WTC11 (cell line): ENCODE data around the gene SMARCB1. TPM values are rescaled to one million over a fixed set of nuclear protein-coding genes. Genes with fewer than 3 reads are reported as not detected.

Source experiments
- ATAC-seq: fragments of 200-7000 bp; cut with Tn5 transposase; 2 replicates; pipeline ENCODE4 v1.10.0; 2021; ENCODE audit warnings: mild to moderate bottlenecking, moderate library complexity
- CTCF ChIA-PET: fragments of 300-600 bp; sonication (Branson Sonifier 250); formaldehyde crosslinking; loops from one replicate; lab custom pipeline; 2021; ENCODE audit warnings: antibody characterized with exemption; lab: Charles Lee
- POLR2A ChIA-PET: fragments of 350-600 bp; sonication (Branson Sonifier 250); formaldehyde crosslinking; loops from one replicate; lab custom pipeline; 2021; ENCODE audit warnings: antibody characterized with exemption; lab: Charles Lee
- DNase-seq: peaks from one replicate; pipeline ENCODE4 v3.0.0; 2021; ENCODE audit warnings: low spot score
- H3K27ac Mint-ChIP-seq: 2 replicates; pipeline ENCODE4 v1.8.0; 2021; ENCODE audit warnings: mixed read lengths
- H3K27me3 Mint-ChIP-seq: 2 replicates; pipeline ENCODE4 v1.8.0; 2021; ENCODE audit warnings: low read depth, mild to moderate bottlenecking, moderate library complexity, mixed read lengths
- H3K36me3 Mint-ChIP-seq: 2 replicates; pipeline ENCODE4 v1.8.0; 2021; ENCODE audit warnings: mixed read lengths
- H3K4me1 Mint-ChIP-seq: 2 replicates; pipeline ENCODE4 v1.8.0; 2022; ENCODE audit warnings: mixed read lengths
- H3K4me3 Mint-ChIP-seq: 2 replicates; pipeline ENCODE4 v1.8.0; 2021; ENCODE audit warnings: mild to moderate bottlenecking, moderate library complexity, mixed read lengths
- H3K9me3 Mint-ChIP-seq: 2 replicates; pipeline ENCODE4 v1.8.0; 2021; ENCODE audit warnings: mixed read lengths
- ATF1 ChIP-seq: sonication (generic); formaldehyde crosslinking; IDR thresholded peaks from 2 replicates; pipeline ENCODE4 v1.8.1; 2023; ENCODE audit warnings: mild to moderate bottlenecking, moderate library complexity, missing genetic modification reagents
- CBFB ChIP-seq: sonication (generic); formaldehyde crosslinking; IDR thresholded peaks from 2 replicates; pipeline ENCODE4 v1.8.1; 2022; ENCODE audit warnings: mild to moderate bottlenecking, low read depth, missing genetic modification reagents
- FOXK1 ChIP-seq: sonication (generic); formaldehyde crosslinking; IDR thresholded peaks from 2 replicates; pipeline ENCODE4 v1.8.0; 2022; ENCODE audit warnings: mild to moderate bottlenecking, moderate library complexity, missing genetic modification reagents
- GTF2I ChIP-seq: fragments of 250-450 bp; sonication (Bioruptor Pico); conservative IDR thresholded peaks from 2 replicates; pipeline ENCODE4 v1.4.0; 2021; ENCODE audit warnings: mild to moderate bottlenecking
- JUN ChIP-seq: sonication (generic); formaldehyde crosslinking; IDR thresholded peaks from 2 replicates; pipeline ENCODE4 v1.8.0; 2023; ENCODE audit warnings: mild to moderate bottlenecking, missing genetic modification reagents
- MXD4 ChIP-seq: fragments of 250-450 bp; sonication (Bioruptor Pico); IDR thresholded peaks from 2 replicates; pipeline ENCODE4 v1.8.0; 2021; ENCODE audit warnings: mild to moderate bottlenecking, moderate library complexity, borderline replicate concordance
- NFE2L1 ChIP-seq: sonication (generic); formaldehyde crosslinking; IDR thresholded peaks from 2 replicates; pipeline ENCODE4 v1.8.1; 2023; ENCODE audit warnings: missing genetic modification reagents
- NR1H2 ChIP-seq: sonication (generic); formaldehyde crosslinking; IDR thresholded peaks from 2 replicates; pipeline ENCODE4 v1.9.0; 2021; ENCODE audit warnings: mild to moderate bottlenecking, moderate library complexity, missing genetic modification reagents
- RORB ChIP-seq: fragments of 250-450 bp; sonication (Bioruptor Pico); IDR thresholded peaks from 2 replicates; pipeline ENCODE4 v1.9.0; 2021; ENCODE audit warnings: mild to moderate bottlenecking
- TEAD4 ChIP-seq: sonication (generic); formaldehyde crosslinking; IDR thresholded peaks from 2 replicates; pipeline ENCODE4 v1.8.0; 2022; ENCODE audit warnings: mild to moderate bottlenecking, missing genetic modification reagents
- total RNA-seq: library from RNA; stranded (reverse); gene quantifications from 3 replicates; pipeline ENCODE4 v1.2.3, GENCODE V29; 2021
- TF ChIP-seq, protein P1 (sequence below): fragments of 250-450 bp; sonication (Bioruptor Pico); conservative IDR thresholded peaks from 2 replicates; pipeline ENCODE4 v1.9.0; 2021; ENCODE audit warnings: mild to moderate bottlenecking
- TF ChIP-seq, protein P2 (sequence below): sonication (generic); formaldehyde crosslinking; IDR thresholded peaks from 2 replicates; pipeline ENCODE4 v1.8.0; 2023; ENCODE audit warnings: missing genetic modification reagents
- TF ChIP-seq, protein P3 (sequence below): sonication (generic); formaldehyde crosslinking; IDR thresholded peaks from 2 replicates; pipeline ENCODE4 v1.8.1; 2023; ENCODE audit warnings: mild to moderate bottlenecking, missing genetic modification reagents
- TF ChIP-seq, protein P4 (sequence below): fragments of 250-450 bp; sonication (Bioruptor Pico); IDR thresholded peaks from 2 replicates; pipeline ENCODE4 v1.8.0; 2021; ENCODE audit warnings: mild to moderate bottlenecking

SMARCB1 gene
- total RNA-seq, 1 experiment from 2014 or later = 135 TPM

DNA sequence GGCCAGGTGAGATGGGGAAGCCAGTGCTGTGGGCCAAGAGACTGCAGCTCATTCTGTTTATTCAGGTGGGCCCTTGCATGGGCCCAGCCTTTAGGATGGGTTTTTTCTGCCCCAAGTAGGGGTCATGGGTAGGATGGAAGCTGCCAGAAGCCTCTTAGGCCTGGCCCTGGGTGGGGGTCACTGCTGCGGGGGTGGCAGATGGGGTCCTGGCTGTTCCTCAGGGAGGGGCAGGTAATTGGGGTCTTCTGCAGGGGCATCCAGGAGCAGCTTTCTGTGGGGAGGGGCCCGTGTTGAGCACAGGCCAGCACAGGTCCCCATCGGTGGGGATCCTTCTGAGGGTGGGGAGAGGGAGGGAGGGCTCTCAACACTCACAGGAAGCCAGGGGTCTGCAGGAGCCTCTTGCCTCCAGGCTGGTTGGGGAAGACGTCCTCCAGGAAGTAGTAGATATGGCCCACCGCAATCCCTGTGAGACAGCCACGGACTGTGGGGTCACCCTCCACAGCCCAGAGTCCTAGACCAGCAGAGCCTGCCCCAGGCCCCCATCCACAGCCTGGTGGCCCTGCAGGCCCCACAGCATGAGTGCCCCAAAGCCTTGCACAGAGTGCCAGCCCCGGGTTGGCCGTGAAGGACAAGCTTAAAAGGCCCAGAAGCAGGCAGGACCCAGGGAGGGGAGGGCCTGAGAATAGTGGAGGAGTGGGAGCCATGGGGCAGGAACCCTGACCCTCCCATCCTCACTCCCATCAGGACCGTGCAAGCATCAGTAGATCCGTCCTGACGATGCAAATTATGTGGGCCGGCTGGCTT, 50.1 kb downstream of the SMARCB1 start (continued):
- TF ChIP-seq, protein P1, sequence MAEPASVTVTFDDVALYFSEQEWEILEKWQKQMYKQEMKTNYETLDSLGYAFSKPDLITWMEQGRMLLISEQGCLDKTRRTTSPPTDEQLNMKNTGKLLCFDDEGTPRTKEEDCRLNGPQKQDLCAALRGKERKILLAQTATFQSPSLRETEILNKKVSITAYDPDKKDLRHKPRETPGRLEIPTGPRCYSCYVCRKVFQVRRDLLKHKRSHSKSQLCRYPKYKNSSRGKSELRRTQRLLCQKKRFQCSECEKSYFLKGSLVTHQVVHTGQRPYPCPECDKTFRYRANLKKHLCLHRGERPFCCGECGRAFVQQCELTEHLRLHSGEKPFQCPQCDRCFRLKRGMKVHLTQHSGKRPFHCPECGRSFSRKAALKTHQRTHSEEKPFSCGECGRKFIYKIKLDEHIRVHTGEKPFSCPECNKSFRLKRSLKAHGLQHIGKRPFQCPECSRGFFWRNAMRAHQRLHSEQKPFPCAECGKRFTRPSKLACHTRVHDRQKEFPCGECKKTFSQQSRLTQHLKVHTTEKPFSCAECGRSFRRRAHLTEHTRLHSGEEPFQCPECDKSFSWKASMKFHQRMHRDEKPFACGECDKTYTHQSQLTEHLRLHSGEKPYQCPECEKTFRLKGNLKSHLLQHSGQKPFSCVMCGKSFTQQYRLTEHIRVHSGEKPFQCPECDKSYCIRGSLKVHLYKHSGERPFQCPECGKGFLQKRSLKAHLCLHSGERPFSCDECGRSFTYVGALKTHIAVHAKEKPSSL (CRISPR knock-in tag) = no peak
- TF ChIP-seq, protein P2, sequence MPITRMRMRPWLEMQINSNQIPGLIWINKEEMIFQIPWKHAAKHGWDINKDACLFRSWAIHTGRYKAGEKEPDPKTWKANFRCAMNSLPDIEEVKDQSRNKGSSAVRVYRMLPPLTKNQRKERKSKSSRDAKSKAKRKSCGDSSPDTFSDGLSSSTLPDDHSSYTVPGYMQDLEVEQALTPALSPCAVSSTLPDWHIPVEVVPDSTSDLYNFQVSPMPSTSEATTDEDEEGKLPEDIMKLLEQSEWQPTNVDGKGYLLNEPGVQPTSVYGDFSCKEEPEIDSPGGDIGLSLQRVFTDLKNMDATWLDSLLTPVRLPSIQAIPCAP (CRISPR knock-in tag) = no peak
- TF ChIP-seq, protein P3, sequence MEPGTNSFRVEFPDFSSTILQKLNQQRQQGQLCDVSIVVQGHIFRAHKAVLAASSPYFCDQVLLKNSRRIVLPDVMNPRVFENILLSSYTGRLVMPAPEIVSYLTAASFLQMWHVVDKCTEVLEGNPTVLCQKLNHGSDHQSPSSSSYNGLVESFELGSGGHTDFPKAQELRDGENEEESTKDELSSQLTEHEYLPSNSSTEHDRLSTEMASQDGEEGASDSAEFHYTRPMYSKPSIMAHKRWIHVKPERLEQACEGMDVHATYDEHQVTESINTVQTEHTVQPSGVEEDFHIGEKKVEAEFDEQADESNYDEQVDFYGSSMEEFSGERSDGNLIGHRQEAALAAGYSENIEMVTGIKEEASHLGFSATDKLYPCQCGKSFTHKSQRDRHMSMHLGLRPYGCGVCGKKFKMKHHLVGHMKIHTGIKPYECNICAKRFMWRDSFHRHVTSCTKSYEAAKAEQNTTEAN (CRISPR knock-in tag) = no peak
- no peak for TF ChIP-seq MXD4 (CRISPR knock-in tag)

DNA sequence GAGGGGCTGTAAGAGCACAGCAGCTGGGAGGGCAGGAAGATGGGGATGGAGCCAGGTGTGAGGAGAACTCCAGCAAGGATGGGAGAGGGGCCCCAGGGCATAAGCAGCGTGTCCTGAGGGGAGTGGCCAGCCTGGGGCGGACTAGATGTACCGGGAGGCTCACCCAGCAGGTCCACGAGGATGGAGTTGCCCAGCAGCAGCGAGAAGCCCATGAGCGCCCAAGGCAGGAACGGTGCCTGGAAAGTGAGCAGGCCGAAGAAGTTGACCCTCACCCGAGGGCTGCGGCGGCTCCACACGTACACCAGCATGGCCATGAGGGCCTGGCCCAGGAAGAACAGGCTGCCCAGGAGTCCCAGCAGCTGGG, 50.7 kb downstream of the SMARCB1 start:
- peaks cover 20% of the 10 kb centered on the region for H3K4me1 Mint-ChIP-seq
- ChIA-PET POLR2A (interaction anchor here (1.2 kb wide), 1 partner anchor 12 kb away, joined by 3 read pairs; no protein-coding TSS in a partner anchor), CTCF (interaction anchor here (0.8 to 2.6 kb wide), 5 partner anchors 12 to 92 kb away, joined by 3 to 31 read pairs (median 4); partner anchors contain the start of gene SLC2A11)
- no peaks in the 10 kb centered on the region for H3K9me3 Mint-ChIP-seq
- ATAC-seq = no peak
- peaks cover 23% of the 10 kb centered on the region for H3K27me3 Mint-ChIP-seq
- peak overlapping the region; percentile 88 for H3K4me3 Mint-ChIP-seq
- TF ChIP-seq, protein P4, sequence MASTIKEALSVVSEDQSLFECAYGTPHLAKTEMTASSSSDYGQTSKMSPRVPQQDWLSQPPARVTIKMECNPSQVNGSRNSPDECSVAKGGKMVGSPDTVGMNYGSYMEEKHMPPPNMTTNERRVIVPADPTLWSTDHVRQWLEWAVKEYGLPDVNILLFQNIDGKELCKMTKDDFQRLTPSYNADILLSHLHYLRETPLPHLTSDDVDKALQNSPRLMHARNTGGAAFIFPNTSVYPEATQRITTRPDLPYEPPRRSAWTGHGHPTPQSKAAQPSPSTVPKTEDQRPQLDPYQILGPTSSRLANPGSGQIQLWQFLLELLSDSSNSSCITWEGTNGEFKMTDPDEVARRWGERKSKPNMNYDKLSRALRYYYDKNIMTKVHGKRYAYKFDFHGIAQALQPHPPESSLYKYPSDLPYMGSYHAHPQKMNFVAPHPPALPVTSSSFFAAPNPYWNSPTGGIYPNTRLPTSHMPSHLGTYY (CRISPR knock-in tag) = no peak
- TF ChIP-seq NFE2L1 (CRISPR knock-in tag) (no peak), GTF2I (CRISPR knock-in tag) (no peak), CBFB (CRISPR knock-in tag) (no peak), NR1H2 (no peak), JUN (no peak), TEAD4 (CRISPR knock-in tag) (no peak), ATF1 (CRISPR knock-in tag) (no peak), FOXK1 (CRISPR knock-in tag) (no peak), RORB (CRISPR knock-in tag) (no peak)
- TF ChIP-seq, protein P2 (CRISPR knock-in tag) = no peak
- TF ChIP-seq, protein P3 (CRISPR knock-in tag) = no peak
- H3K27ac Mint-ChIP-seq = 0 out of 2 replicates have a peak overlapping the region, but pooled peaks have one; percentile 49
- H3K36me3 Mint-ChIP-seq = peaks cover 3% of the 10 kb centered on the region
- DNase-seq = no peak
